Transverse colon (tissue), 4 donors: ENCODE results near the gene LRRN1.

Experiments used
- CTCF ChIP-seq, 5 experiments: fragments of 200-600 bp in 3 of 5; fragments of 450-650 bp in 2 of 5; sonication (generic) in 3 of 5; IDR thresholded peaks; 1 replicate in 2 of 5; 2 replicates in 3 of 5; pipeline ENCODE4 v1.5.1; 2016 to 2017; ENCODE audit warnings: antibody characterized with exemption in 5 of 5, inconsistent platforms in 3 of 5, mild to moderate bottlenecking in 2 of 5, moderate library complexity in 1 of 5
- EP300 ChIP-seq: sonication (generic); formaldehyde crosslinking; IDR thresholded peaks from one replicate; pipeline ENCODE4 v1.6.1; 2017; ENCODE audit warnings: antibody characterized with exemption, low read depth
- POLR2A ChIP-seq: fragments of 450-650 bp; IDR thresholded peaks from one replicate; pipeline ENCODE4 v1.6.1; 2016; ENCODE audit warnings: antibody characterized with exemption, mild to moderate bottlenecking, moderate library complexity
- POLR2AphosphoS5 ChIP-seq, 3 donors: sonication (generic); formaldehyde crosslinking; IDR thresholded peaks; one replicate each; pipeline ENCODE4 v1.6.1; 2016; ENCODE audit warnings: antibody characterized with exemption in 3 of 3

DNA sequence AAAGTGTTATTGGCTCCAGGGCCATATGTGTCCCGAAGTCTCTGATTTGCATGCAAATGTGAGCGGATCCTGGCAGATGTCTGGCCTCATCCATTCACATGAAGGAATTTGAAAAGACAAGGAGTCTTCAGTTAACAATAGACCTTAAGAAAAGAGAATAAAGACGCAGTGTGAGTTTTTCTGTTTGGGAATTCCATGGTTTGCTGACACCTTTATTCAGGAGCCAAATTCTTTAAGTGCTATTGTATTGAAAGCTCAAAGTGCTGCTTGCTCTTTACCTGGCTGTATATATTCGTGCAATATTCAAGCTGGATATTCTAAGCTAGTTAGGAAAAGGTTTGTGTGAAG lies 2.2 kb downstream of the LRRN1 start:
- no peak for TF ChIP-seq CTCF (IDR thresholded peaks at IDR 0.05)
- TF ChIP-seq POLR2AphosphoS5 (IDR thresholded peaks at IDR 0.05), result no peak
- no peak for TF ChIP-seq POLR2A
- no peak for TF ChIP-seq EP300
